Glomerular visceral epithelial cell (primary cell): Measurements from ENCODE around the gene UBE2Q1.
"Not testable (repeated sequence)": the region's sequence is repeated elsewhere in the genome, so short reads cannot be mapped to it uniquely, and the experiment has no call there.

Source experiments
- DNase-seq: peaks from one replicate; pipeline ENCODE4 v3.0.0-alpha.2; 2016; ENCODE audit errors: extremely low spot score

The UBE2Q1 gene

DNA sequence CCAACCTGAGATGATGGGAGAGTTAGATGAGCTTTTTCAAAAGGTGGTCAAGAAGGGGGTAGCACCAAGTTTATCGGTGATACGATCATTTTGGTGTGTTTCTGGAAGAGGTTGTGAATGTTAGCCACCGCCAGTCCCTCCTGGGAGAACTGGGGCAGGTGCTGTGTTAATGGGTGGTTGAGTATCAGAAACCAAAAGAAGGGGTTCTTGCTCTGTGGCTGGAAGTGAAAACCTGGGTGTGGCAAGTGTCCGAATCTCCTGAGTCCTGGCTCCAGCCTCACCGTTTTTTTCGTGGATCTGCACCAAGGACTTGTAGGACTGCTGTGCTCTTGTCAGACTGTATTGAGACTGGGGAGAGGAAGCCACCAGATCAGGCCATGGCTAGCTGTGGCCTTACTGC, 7.8 kb downstream of the UBE2Q1 start:
- DNase-seq = no peak

DNA sequence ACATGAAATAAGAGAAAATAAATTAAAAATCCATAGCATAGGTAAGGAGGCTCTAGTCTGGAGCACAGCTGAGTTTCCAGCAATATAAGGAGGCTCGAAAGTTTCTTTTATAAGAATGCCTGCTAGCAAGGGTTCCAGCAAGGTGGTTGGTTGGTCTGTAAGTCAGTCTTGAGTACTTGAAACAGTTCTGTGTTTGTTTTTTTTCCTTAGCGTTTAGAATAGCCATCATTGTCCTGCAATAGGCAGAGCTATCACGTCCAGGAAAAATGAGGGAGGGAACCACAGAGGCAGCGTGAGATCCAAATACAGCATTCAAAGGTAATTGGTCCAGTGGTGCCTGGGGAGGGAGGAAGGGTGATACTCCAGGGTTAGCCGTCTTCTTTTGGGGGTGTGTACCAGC, 8.4 kb downstream of the UBE2Q1 start:
- no peak for DNase-seq

DNA sequence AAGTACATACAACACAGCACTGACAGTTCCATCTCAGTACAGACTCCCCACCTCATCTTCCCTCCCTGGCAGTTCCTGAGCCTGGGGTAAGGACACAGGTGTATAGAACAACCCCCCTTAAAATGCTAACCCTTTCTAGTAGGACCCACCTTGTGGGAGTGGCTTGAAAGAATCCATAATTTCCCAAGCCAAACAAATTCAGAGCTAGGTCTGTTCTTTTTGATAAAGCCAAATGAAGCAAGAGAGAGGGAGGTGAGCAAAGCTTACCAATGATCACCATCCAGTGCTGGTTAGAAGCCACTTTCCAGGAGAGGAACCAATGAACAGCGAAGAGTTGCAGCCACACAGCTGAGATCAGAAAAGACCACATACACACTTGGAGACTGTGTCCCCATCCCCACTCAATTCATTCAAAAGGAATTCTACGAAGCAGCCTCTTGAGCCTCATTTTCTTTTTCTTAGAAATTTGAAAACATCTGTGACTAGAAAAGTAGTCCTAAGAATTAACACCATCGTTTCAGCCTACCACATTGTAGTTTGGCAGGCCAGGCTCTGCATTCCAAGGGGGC, 9.2 kb downstream of the UBE2Q1 start:
- no peak for DNase-seq

DNA sequence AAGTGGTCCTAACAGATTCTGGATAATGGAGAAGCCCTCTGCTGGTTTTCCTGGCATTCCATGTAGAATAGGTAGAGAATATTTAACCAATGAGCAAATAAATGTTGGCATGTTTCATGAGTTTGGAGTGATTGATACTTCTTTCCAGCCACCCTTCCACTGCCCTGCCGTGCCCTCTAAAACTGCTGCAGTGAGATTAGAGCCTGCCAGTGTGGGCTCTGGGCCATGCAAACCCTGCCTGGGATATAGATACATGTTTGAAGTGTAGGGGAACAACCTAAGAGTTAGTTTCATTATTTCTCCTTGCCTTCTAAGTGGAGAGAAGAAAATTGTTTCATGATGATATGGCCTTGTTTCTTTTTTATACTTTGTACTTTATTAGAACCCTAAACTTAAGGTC, 10.4 kb downstream of the UBE2Q1 start:
- DNase-seq = no peak

DNA sequence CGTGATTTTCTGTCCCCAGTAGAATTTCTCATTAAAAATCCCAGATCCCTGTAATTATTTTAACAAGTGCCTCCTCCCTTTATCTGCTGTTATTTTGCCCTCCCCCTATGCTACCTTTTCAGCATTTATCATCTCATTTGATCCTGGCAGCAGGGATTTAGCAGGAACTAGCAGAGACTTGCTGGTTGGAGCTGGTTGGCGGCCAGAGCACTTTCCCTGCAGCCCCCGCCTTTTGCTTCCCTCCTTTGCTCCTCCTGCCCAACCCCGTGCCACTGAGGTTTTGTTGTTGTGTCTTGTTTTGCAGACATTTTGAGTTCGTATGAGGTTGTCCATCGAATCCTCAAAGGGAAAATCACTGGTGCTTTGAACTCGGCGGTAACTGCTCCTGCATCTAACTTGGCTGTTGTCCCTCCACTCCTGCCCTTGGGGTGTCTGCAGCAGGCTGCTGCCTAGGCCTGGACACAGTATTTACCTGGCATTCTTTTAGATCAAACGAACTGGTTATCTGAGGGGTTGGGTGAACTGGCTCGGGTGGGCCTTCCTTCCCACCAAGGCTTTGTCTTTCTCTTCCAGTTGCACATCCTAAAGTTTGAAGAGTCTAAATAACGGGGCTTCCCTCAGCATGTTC, 11.2 kb downstream of the UBE2Q1 start:
- no peak for DNase-seq

DNA sequence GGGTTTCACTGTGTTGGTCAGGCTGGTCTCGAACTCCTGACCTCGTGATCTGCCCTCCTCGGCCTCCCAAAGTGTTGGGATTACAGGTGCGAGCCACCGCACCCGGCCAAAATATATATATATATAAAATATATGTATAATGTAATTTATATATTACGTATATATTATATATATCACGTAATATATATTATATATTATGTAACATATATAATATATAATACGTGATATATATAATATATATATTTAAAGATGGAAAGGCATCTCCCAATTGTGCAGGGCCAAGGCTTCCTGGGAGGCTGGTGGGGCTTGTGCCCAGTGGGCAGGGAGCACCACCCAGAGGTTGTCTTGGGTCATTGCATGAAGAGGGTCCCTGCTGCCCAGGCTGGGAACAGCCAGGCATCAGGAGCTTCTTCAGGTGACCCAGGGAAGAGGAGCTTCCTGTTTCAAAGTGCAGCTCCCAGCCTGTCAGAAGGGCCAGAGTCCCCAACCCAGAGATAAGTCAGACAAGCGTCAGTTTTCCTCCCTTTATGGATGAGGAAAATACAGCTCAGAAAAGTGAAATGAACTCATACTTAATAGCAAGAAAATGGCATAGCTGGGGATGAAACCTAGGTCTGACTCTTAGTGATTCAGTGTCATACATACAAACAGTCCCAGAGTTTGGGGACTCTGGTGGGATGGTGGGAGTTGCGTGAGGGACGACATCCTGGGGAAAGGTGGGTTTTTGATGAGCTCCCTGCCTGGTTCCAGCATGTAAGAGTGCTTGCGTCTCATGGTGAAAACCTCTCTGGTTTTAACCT, 12.0 kb downstream of the UBE2Q1 start:
- peak; percentile 66 for DNase-seq

DNA sequence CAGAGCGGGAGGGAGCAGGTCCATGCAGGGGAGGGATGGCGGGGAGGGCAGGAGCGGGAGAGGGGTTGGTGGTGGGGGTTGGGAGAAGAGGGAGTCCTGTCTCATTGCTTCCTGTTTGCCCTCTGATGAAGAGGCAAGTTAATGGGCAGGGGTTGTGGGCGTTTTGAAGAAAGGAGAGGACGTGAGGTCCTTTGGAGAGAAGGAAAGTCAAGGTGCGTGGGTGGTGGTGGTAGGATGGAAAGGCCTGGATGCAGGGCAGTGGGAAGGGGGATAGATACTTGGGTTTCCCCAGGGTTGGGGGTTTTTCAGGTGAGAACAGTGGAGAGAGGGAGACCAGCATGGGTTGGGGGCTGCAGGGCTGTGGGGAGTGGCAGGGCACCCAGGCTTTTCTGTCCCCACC, 17.2 kb downstream of the UBE2Q1 start:
- no peak for DNase-seq

DNA sequence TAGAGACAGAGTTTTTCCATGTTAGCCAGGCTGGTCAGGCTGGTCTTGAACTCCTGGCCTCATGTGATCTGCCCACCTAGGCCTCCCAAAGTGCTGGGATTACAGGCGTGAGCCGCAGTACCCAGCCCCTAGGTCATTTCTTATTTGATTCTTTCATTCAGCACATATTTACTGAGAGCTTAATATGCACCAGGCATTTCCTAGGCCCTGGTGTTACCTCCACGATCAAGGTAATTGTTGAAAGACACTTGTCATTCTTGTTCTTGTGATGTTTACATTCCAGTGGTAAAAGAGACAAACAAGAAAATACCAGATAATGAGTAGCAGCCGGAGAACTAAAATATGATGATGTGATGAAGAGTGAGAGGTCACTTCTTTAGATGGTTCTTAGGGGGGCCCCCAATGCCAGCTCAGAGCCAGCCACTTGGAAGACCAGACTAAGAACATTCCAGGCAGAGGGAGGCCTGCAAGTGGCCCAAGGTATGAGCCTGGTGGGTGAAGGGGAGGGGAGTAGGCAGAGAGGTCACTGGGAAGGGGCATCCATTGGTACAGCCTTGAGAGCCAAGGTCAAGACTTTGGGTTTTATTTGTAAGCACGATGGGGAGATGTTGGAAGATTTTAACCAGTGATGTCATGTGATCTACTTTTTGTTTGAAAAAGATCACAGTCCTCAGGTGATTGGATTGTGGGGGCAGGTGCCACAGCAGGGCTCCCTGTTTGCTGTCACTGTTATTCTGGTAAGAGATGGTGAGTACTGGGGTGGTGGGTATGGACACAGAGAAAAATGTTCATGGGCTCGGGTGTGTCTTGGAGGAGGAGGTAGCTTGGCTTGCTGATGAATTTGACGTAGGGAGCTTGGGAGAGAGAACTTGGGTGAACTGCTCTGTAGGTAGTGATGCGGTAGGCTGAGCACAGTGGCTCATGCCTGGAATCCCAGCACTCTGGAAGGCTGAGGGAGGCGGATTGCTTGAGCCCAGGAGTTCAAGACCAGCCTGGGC, 18.7 kb downstream of the UBE2Q1 start:
- DNase-seq = no peak

DNA sequence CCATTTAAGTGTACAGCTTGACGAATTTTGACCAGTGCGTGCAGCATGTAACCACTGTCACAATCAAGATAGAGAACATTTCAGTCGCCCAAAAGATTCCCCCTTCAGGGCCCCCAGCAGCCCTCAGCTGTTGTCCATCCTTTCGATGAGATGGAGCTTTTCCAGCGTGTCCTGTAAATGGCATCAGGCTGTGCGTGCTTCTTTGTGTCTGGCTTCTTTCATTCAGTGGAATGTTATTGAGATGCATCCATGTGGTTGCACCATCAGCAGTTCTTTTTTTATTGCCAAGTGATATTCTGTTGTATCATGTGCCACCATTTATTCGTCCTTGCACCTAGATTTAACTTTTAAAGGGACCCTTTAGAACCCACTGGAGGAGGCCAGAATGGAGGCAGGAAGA, 21.9 kb downstream of the UBE2Q1 start:
- no peak for DNase-seq

DNA sequence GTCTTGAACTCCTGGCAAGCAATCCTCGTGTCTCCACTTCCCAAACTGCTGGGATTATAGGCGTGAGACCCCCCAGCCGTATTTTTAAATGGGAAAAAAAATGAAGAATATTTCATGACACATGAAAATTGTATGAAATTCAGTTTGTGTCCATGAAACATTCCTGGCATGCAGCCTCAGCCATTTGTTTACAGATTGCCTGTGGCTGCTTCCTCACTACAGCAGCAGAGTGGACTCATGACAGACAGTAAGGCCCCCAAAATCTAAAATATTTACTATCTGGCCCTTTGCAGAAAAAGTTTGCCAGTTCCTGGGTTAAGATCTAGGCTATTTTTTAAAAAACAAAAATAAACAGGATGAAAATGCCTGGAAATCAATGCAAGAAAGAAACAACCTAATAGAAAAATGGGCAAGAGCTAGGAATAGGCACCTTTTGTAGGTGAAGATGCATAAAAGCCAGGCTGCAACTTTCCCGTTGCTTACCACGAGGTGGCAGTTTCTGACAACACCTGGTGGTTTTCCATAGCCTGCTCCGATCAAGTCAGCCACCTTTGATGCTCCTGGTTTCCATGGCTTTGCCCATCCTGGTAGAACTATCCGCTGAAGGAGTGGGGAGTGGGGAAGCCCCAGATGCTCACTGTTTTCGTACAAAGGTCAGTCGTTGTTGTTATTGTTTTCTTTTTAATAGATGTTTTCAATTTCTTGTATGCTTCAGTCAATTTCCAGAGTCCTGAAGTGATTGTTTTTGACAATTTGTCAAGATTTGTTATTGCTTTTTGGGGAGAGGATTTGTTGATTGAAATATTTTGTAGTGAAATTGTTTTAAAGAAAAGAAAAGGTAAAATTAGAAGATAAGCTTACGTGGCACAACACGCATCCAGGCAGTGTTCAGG, 24.3 kb downstream of the UBE2Q1 start:
- peak; percentile 45 for DNase-seq

DNA sequence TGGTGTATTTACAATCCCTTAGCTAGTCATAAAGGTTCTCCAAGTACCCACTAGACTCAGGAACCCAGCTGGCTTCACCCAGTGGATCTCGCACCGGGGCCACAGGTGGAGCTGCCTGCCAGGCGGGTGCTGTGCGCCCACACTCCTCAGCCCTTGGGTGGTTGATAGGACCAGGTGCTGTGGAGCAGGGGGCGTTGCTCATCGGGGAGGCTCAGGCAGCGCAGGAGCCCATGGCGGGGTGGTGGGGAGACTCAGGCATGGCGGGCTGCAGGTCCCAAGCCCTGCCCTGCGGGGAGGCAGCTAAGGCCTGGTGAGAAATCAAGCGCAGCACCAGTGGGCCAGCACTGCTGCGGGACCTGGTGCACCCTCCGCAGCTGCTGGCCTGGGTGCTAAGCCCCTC, 26.5 kb downstream of the UBE2Q1 start:
- DNase-seq = not testable (repeated sequence)

DNA sequence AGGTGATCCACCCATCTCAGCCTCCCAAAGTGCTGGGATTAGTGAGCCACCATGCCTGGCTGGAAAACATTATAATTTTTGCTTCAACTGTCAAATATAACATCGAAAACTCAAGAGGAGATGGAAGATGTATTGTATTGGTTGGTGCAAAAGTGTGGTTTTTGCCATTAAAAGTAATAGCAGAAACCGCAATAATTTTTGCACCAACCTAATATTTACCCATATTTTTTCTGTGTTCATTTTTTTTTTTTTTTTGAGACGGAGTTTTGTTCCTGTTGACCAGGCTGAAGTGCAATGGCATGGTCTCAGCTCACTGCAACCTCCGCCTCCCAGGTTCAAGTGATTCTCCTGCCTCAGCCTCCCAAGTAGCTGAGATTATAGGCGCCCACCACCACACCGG, 29.2 kb downstream of the UBE2Q1 start:
- no peak for DNase-seq

DNA sequence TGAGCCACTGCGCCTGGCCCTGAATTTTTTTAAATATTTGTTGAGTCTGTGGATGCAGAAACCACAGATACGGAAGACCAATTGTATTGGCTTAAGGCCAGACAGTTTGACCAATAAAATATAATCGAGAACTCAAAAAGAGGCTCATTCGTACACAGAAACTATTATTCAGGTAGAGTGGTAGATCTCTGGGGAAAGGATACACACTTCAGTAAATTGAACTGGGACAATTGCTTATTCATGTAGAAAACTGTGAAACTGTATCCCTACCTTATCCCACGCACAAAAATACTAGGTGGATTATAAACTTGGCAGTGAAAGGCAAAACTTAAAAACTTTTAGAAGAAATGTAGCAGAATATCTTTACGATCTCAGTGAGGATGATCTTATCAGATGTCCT, 31.3 kb downstream of the UBE2Q1 start:
- no peak for DNase-seq

DNA sequence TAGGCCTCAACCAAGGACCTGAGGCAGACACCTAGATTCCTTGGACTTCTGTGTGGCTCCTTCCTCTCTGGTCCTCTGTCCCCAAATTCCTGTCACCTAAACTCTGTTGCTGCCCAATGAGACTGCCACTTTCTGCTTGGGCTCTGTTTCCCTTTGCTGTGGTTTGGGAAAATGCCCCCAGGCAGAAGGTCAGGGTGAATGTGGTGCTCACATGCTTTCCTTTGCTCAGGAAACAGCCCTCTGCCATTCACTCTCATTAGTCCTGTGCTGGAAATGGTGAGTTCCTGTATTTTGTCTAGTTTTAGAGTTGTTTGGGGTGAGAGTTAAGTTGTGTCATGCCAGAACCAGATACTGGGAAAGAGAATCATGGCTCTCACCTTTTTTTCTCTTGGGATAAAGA, 33.6 kb downstream of the UBE2Q1 start:
- no peak for DNase-seq

DNA sequence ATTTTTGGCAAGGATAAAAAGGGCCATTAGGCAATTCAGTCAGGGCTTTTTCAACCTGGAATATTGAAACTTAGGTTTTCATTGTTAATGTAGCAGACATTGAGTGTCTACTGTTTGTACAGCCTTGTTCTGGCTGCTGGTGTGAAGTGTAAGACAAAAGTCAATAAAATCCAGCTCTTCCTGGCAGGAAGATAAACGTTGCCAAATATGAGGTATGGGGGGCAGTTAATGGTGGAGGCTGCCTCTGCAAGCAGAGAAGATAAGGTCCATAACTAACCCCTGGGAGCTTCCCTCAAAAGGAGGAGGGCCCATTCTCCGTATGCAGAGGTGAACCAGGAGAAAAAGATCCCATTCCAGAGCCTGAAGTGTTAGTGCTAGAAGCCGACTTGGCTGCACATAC, 36.8 kb downstream of the UBE2Q1 start:
- DNase-seq = no peak

DNA sequence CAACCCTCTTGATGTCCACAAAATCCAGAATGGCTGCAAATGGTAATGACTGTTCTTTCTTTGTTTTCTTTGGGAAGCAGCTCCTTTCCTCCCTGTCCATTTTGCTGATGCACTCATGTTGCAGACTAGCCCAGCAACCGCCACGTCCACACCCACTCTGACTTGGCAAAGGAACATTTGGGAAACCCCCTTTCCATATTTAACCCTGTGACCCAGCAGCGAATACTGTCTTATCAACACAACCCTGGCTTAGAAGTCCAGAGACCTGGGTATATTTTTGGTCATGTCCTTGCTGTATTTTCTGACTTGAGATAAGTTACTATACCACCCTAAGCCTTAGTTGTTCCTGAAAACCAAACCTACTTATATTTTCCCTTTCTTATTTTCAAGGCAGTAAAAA, 38.1 kb downstream of the UBE2Q1 start:
- no peak for DNase-seq

DNA sequence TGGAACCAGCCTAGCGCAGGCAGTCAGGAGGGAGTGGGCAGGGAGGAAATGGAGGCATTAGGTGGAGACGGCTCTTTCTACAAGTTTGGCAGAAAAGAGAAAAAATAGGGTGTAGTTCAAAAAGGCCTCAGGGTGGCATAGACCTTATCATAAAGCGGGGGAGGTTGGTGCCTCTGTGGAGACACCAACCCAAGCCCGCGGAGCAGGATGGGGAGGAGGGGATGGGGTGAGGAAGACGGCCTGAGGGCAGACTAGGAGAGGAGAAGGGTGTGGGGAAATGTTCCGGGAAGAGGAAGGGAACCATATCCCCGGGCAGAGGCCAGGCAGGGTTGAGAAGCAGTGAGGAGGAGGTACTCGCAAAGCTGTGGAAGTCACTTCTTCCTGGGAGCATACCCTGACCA, 38.9 kb downstream of the UBE2Q1 start:
- no peak for DNase-seq

DNA sequence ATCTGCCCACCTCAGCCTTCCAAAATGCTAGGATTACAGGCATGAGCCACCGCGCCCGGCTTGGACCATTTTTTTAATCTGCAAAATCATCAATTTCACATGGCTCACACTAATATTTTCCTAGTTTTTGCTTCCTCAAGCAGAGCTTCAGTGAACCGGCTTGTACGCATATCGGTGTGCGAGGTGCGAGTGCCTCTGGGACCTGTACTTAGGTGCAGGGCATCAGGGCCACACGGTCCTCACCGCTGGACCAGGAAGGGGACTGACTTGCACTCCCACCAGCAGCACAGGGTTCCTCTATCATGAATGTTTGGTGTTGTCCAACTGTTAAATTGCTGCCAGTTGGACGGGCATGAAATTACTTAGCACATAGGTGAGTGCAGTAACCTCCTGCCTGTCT, 40.8 kb downstream of the UBE2Q1 start:
- DNase-seq = no peak

DNA sequence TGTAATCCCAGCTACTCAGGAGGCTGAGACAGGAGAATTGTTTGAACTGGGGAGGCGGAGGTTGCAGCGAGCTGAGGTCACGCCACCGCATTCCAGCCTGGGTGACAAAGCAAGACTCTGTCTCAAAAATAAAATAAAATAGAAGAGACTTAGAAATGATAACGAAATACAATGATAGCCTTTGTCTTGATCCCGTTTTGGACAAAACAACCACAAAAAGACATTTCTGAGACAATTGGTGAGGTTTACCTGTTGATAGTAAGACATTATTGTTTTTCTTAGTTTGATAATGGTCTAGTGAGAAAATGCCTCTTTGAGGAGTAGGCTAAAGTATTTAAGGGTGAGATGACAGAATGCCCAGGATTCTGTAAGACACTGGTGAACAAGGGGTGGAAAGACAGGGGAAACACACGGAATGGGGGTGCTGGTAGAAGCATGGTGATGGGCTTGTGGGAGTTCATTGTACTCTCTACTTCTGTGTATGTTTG, 44.4 kb downstream of the UBE2Q1 start:
- no peak for DNase-seq

DNA sequence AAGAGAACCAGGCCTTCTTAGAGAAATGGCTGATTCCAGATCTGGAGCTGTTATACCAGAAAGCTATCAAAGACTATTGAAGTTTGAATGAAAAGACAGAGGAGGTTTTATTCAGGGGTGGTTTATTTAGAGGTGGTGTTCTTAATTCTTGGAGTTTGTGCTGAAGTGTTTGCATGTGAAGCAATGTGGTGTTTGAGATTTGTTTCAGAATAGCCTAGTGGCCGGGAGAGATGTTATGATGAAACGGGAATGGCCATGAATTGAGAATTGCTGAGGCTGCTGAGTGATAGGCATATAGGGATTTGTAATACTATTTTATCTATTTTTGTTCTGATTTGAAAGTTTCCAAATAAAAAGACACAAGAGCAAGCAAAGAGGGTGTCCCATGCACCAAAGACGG, 45.7 kb downstream of the UBE2Q1 start:
- no peak for DNase-seq

DNA sequence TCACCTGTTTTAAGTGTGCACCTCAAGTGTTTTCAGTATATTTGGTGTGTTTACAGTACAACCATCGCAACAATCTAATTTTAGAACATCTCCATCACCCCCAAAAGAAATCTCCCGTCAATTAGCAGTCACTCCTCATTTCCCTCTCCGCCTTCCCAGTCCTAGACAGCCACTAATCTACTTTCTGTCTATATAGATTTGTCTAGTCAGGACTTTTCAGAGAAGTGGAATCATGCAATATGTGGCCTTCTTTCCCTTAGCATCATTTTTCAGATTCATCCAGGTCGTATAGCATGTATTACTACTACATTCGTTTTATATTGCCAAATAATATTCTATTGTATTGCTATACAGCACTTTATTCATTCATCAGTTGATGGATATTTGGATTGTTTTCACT, 54.6 kb downstream of the UBE2Q1 start:
- DNase-seq = no peak
